HepG2 (cell line): ENCODE data around the gene BBC3. TPM values are rescaled to one million over a fixed set of nuclear protein-coding genes. Genes with fewer than 3 reads are reported as not detected.

Experiments used
- ATAC-seq: fragments of 200-7000 bp; cut with Tn5 transposase; 3 replicates; pipeline ENCODE4 v1.9.1; 2020; ENCODE audit warnings: mild to moderate bottlenecking, moderate library complexity
- BruUV-seq: library from RNA; stranded (reverse); fragments of 400-500 nt; replicated peaks from 2 replicates; lab custom pipeline; 2021; lab: Mats Ljungman, UMichigan
- CTCF ChIA-PET: fragments of 300-600 bp; formaldehyde crosslinking; extraction: SDS; loops from one replicate; lab custom pipeline; 2021; ENCODE audit warnings: low total read pairs, inconsistent platforms, low intra/inter-chr PET ratio; lab: Yijun Ruan, JAX
- POLR2A ChIA-PET: fragments of 350-600 bp; sonication (Branson Sonifier 250); formaldehyde crosslinking; loops from one replicate; lab custom pipeline; 2020; ENCODE audit warnings: antibody characterized with exemption, inconsistent platforms; lab: Yijun Ruan, JAX
- DNase-seq: peaks from one replicate; pipeline ENCODE4 v3.0.0-alpha.2; 2015; ENCODE audit warnings: low spot score
- FAIRE-seq: peaks from 3 replicates; lab custom pipeline; 2011; peaks lifted over from hg19 to GRCh38; lab: Jason Lieb, UNC
- H2AFZ ChIP-seq: one replicate; pipeline ENCODE4 v1.6.1; 2011; ENCODE audit warnings: low read length, inconsistent platforms
- H3K27ac ChIP-seq: fragments of 300-600 bp; 3 replicates; pipeline ENCODE4 v1.8.0; 2011; ENCODE audit warnings: mixed run types, mild to moderate bottlenecking, mixed read lengths, low read length, inconsistent platforms; ENCODE audit not compliant: insufficient read depth; ENCODE audit errors: extremely low read length
- H3K27me3 ChIP-seq, 2 experiments: fragments of 200-600 bp in 1 of 2; 2 replicates in 1 of 2; 3 replicates in 1 of 2; pipeline versions ENCODE4 v1.6.0 to v1.8.0; 2011; ENCODE audit warnings: low read length in 2 of 2, mild to moderate bottlenecking in 2 of 2, moderate library complexity in 2 of 2, inconsistent platforms in 1 of 2; ENCODE audit not compliant: insufficient read depth in 2 of 2, control insufficient read depth in 1 of 2
- H3K36me3 ChIP-seq, 2 experiments: fragments of 200-600 bp in 1 of 2; replicated peaks in 1 of 2; 2 replicates in 1 of 2; 3 replicates in 1 of 2; pipeline versions ENCODE4 v1.5.1 to v1.8.0; 2011; ENCODE audit warnings: low read length in 2 of 2, inconsistent platforms in 1 of 2; ENCODE audit not compliant: insufficient read depth in 2 of 2, control insufficient read depth in 1 of 2
- H3K4me1 ChIP-seq: 2 replicates; pipeline ENCODE4 v1.5.1; 2012; ENCODE audit warnings: low read length, inconsistent platforms; ENCODE audit not compliant: insufficient read depth
- H3K4me2 ChIP-seq: 2 replicates; pipeline ENCODE4 v1.6.0; 2011; ENCODE audit warnings: low read depth, low read length, inconsistent platforms
- H3K4me3 ChIP-seq, 3 experiments: fragments of 200-600 bp in 1 of 3; sonication (generic), shearing (Covaris generic) in 1 of 3; replicated peaks in 1 of 3; 2 replicates each; pipeline ENCODE4 v1.5.1; 2011 to 2016; ENCODE audit warnings: low read length in 3 of 3, inconsistent platforms in 2 of 3, low read depth in 2 of 3, mild to moderate bottlenecking in 2 of 3, control low read depth in 1 of 3, mixed read lengths in 1 of 3; ENCODE audit not compliant: insufficient read depth in 1 of 3
- H3K79me2 ChIP-seq: one replicate; pipeline ENCODE4 v1.6.1; 2011; ENCODE audit warnings: low read length, inconsistent platforms; ENCODE audit not compliant: insufficient read depth
- H3K9ac ChIP-seq: 2 replicates; pipeline ENCODE4 v1.6.0; 2011; ENCODE audit warnings: mild to moderate bottlenecking, low read depth, low read length, inconsistent platforms; ENCODE audit not compliant: insufficient read depth
- H3K9me3 ChIP-seq: 2 replicates; pipeline ENCODE4 v1.5.1; 2012; ENCODE audit warnings: mild to moderate bottlenecking, low read length
- H4K20me1 ChIP-seq: 2 replicates; pipeline ENCODE4 v1.6.0; 2011; ENCODE audit warnings: inconsistent platforms, mild to moderate bottlenecking, low read length, moderate library complexity; ENCODE audit not compliant: insufficient read depth
- DMAP1 ChIP-seq: IDR thresholded peaks from 2 replicates; pipeline ENCODE4 v1.6.1; 2016
- NFE2 ChIP-seq: sonication (generic); formaldehyde crosslinking; IDR thresholded peaks from 2 replicates; pipeline ENCODE4 v1.4.0; 2020; ENCODE audit warnings: missing genetic modification reagents
- POLR2AphosphoS5 ChIP-seq: IDR thresholded peaks from 2 replicates; pipeline ENCODE4 v1.6.1; 2012; ENCODE audit warnings: low read depth, low read length
- RARA ChIP-seq: IDR thresholded peaks from 2 replicates; pipeline ENCODE4 v1.6.1; 2016; ENCODE audit warnings: missing genetic modification reagents, missing compliant biosample characterization
- SAP130 ChIP-seq: IDR thresholded peaks from 2 replicates; pipeline ENCODE4 v1.6.1; 2016; ENCODE audit warnings: low read depth
- SMAD3 ChIP-seq: sonication (generic); formaldehyde crosslinking; IDR thresholded peaks from 2 replicates; pipeline ENCODE4 v1.4.0; 2020; ENCODE audit warnings: missing genetic modification reagents
- SMARCC2 ChIP-seq: fragments of 450-650 bp; IDR thresholded peaks from 2 replicates; pipeline ENCODE4 v1.6.1; 2017; ENCODE audit warnings: antibody characterized with exemption, mild to moderate bottlenecking
- SMARCE1 ChIP-seq: fragments of 450-650 bp; IDR thresholded peaks from 2 replicates; pipeline ENCODE4 v1.6.1; 2017; ENCODE audit warnings: borderline replicate concordance
- SPEN ChIP-seq: sonication (generic); formaldehyde crosslinking; IDR thresholded peaks from 2 replicates; pipeline ENCODE4 v1.5.1; 2020; ENCODE audit warnings: low read depth, mild to moderate bottlenecking, missing genetic modification reagents
- TCF7 ChIP-seq: sonication (generic); IDR thresholded peaks from 2 replicates; pipeline ENCODE4 v1.6.1; 2016; ENCODE audit warnings: antibody characterized with exemption, low read depth
- ZFP36L1 ChIP-seq: sonication (generic); formaldehyde crosslinking; IDR thresholded peaks from 2 replicates; pipeline ENCODE4 v1.8.0; 2022; ENCODE audit warnings: mild to moderate bottlenecking, missing genetic modification reagents, moderate library complexity
- ZFP37 ChIP-seq: sonication (generic); formaldehyde crosslinking; IDR thresholded peaks from 2 replicates; pipeline ENCODE4 v1.4.0; 2020; ENCODE audit warnings: missing genetic modification reagents, borderline replicate concordance
- ZNF143 ChIP-seq: sonication (generic); formaldehyde crosslinking; IDR thresholded peaks from 2 replicates; pipeline ENCODE4 v1.4.0; 2020; ENCODE audit warnings: missing genetic modification reagents
- ZNF713 ChIP-seq: sonication (generic); formaldehyde crosslinking; IDR thresholded peaks from 2 replicates; pipeline ENCODE4 v1.4.0; 2020; ENCODE audit warnings: mild to moderate bottlenecking, missing genetic modification reagents
- ZSCAN30 ChIP-seq: sonication (generic); formaldehyde crosslinking; IDR thresholded peaks from 2 replicates; pipeline ENCODE4 v1.5.0; 2020; ENCODE audit warnings: mild to moderate bottlenecking, missing genetic modification reagents
- WGBS: methylation state at CpG from one replicate; pipeline ENCODE4 v1.1.6; 2017; ENCODE audit warnings: low lambda C conversion rate; 5-methylcytosine and 5-hydroxymethylcytosine counted together
- in situ Hi-C: cut with HindIII; loops from 2 replicates; pipeline ENCODE4 v1.10.0; 2017; ENCODE audit warnings: low pct_unique_long_range_greater_than_20kb; ENCODE audit not compliant: extremely low pct_ligation_motif_present
- intact Hi-C: fragments of 100-400 bp; cut with micrococcal nuclease; formaldehyde crosslinking; loops from one replicate; pipeline ENCODE4 v1.10.0; 2022; ENCODE audit not compliant: unreplicated experiment
- polyA plus RNA-seq, 8 experiments: library from polyadenylated mRNA; depleted of rRNA in 3 of 8; stranded (reverse) in 7 of 8; unstranded in 1 of 8; fragments of >200 nt; fragmentation: Illumina TruSeq in 4 of 8; extraction: Trizol in 4 of 8; gene quantifications; 2 replicates each; pipeline versions ENCODE4 v1.2.1 to v1.2.3, GENCODE V29; 2011 to 2016; ENCODE audit warnings: low read depth in 4 of 8, missing spikeins in 1 of 8, mixed read lengths in 1 of 8; ENCODE audit not compliant: insufficient read depth in 1 of 8
- total RNA-seq, 5 experiments: library from RNA; depleted of rRNA; stranded (reverse); fragments of >200 nt; fragmentation: Illumina TruSeq; extraction: Trizol; gene quantifications; 2 replicates each; pipeline ENCODE4 v1.2.3, GENCODE V29; 2016; ENCODE audit warnings: low read depth in 1 of 5
- TF ChIP-seq, protein P1 (sequence below): sonication (generic); formaldehyde crosslinking; IDR thresholded peaks from 2 replicates; pipeline ENCODE4 v1.5.1; 2020; ENCODE audit warnings: mild to moderate bottlenecking, moderate library complexity, missing genetic modification reagents
- TF ChIP-seq, protein P2 (sequence below): sonication (generic); formaldehyde crosslinking; conservative IDR thresholded peaks from 2 replicates; pipeline ENCODE4 v1.4.0; 2020; ENCODE audit warnings: mild to moderate bottlenecking, missing genetic modification reagents, moderate library complexity

The BBC3 gene
- total and polyA plus RNA-seq, 2 of the 13 experiments (the other 11 are each of a cell fraction or from before 2014, with no cell fraction given) = 6.1 to 8.8 TPM

DNA sequence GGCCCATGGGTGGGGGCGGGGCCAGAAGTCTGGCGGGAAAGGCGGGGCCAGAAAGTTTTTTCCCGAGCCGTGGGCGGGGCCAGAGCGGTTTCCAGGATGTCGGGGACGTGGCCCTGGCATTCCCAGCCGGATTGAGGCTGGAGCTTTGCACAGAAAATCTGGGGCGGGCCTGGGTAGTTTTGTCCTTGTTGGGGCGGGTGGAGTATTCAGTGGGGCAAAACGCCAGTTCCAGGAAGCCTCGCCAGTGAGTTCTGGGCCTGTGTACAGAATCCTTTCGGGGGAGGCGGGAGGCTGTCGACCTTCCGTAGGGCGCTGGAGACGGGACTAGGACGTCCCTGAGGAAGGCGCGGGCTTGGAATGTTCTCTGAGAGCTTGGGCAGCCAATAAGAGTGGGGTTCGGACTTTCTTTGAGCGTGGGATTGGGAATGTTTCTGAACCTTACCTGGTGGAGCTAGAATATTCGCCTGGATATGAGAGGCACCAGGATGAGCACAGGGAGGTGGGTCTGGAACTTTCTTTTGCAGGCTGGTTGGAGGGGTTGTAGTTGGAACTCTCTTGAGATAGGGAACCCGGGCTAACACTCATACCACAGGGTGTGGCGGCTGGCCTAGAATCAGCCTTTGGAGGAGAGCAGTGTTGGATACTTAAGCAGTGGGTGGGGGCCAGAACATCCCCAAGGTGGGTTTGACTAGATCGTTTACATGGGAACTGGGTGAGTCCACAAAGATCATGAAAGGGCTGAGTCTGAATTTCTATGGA is 26.6 kb upstream of the BBC3 start (continued):
- TF ChIP-seq, protein P1, sequence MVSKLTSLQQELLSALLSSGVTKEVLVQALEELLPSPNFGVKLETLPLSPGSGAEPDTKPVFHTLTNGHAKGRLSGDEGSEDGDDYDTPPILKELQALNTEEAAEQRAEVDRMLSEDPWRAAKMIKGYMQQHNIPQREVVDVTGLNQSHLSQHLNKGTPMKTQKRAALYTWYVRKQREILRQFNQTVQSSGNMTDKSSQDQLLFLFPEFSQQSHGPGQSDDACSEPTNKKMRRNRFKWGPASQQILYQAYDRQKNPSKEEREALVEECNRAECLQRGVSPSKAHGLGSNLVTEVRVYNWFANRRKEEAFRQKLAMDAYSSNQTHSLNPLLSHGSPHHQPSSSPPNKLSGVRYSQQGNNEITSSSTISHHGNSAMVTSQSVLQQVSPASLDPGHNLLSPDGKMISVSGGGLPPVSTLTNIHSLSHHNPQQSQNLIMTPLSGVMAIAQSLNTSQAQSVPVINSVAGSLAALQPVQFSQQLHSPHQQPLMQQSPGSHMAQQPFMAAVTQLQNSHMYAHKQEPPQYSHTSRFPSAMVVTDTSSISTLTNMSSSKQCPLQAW (CRISPR knock-in tag) = peak; percentile 52

DNA sequence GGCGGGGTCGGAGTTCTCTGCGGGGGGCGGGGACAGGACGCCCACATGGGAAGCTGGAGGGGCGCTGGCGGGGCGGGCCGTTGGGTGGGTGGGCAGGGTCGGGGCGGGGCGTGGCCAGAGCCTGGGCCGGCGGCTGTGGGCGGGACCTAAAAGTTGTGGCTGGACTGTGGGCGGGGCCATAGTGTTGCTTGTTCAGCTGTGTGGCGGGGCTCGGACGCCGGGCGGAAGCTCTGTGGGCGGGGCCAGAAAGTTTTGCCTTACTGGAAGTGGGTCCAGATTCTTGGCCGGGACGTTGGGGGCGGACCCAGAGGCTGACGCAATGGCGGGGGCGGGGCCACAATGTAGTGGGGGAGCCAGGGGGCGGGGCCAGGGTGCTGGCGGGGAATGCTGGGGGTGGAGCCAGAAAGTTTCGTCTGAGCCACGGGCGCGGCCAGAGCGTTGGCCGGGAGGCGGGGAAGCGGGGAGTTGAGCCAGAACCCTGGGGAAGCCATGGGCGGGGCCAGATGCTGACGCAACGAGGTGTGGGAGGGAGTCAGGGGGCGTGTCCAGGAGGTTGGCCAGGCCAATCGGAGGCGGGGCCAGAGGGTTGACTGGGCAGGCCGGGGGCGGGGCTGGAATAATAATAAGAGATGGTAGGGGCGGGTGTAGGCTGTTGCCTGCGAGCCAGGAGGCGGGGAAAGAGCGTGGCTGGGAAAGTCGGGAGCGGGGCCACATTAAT is 25.9 kb upstream of the BBC3 start:
- ChIA-PET CTCF (no interaction called here), POLR2A (interaction anchor here (0.6 to 3.6 kb wide), 27 partner anchors 9 to 635 kb away, joined by 3 to 81 read pairs (median 5); partner anchors contain the start of genes DHX34, INAFM1, SLC1A5 and ZC3H4)
- ATAC-seq (peak; percentile 78), FAIRE-seq (peak; percentile 93), DNase-seq (peak; percentile 95)
- H3K27me3 ChIP-seq = no peaks in the 10 kb centered on the region
- peak overlapping the region; percentile 87 for H3K9ac ChIP-seq
- H2AFZ ChIP-seq = no peak overlapping the region
- WGBS = 1% methylated on average over 39 of the region's 52 CpGs
- peaks cover 15% of the 10 kb centered on the region for H3K79me2 ChIP-seq
- H4K20me1 ChIP-seq = peaks cover 8% of the 10 kb centered on the region; the same call in 1 of the 2 replicates
- H3K4me1 ChIP-seq = peaks cover 43% of the 10 kb centered on the region
- peaks cover 16 to 31% of the 10 kb centered on the region in 2 experiments for H3K36me3 ChIP-seq
- H3K4me3 ChIP-seq = peak overlapping the region; percentile 65 to 88 (median 88); a peak in 4 of 6 replicates
- peak overlapping the region; percentile 86 for H3K27ac ChIP-seq
- in situ Hi-C loops = no loop called here
- H3K9me3 ChIP-seq = no peaks in the 10 kb centered on the region
- BruUV-seq = no TSS peak
- H3K4me2 ChIP-seq = no peak overlapping the region
- intact Hi-C loops = loop anchor here (1.0 kb wide), 1 partner anchor 17 kb away; the partner anchor contains the start of gene INAFM1
- TF ChIP-seq ZNF713 (CRISPR knock-in tag) (no peak), SMARCE1 (no peak), ZFP36L1 (no peak), ZFP37 (CRISPR knock-in tag) (no peak), SPEN (CRISPR knock-in tag) (no peak; the same call in none of the 2 replicates), SMAD3 (no peak), ZSCAN30 (CRISPR knock-in tag) (no peak), SAP130 (no peak), ZNF143 (no peak), TCF7 (no peak), POLR2AphosphoS5 (no peak), NFE2 (CRISPR knock-in tag) (no peak), RARA (CRISPR knock-in tag) (no peak; the same call in 1 of the 2 replicates), SMARCC2 (no peak), DMAP1 (CRISPR knock-in tag) (0 out of 2 replicates have a peak, but pooled peaks have one; percentile 6)
- TF ChIP-seq, protein P2, sequence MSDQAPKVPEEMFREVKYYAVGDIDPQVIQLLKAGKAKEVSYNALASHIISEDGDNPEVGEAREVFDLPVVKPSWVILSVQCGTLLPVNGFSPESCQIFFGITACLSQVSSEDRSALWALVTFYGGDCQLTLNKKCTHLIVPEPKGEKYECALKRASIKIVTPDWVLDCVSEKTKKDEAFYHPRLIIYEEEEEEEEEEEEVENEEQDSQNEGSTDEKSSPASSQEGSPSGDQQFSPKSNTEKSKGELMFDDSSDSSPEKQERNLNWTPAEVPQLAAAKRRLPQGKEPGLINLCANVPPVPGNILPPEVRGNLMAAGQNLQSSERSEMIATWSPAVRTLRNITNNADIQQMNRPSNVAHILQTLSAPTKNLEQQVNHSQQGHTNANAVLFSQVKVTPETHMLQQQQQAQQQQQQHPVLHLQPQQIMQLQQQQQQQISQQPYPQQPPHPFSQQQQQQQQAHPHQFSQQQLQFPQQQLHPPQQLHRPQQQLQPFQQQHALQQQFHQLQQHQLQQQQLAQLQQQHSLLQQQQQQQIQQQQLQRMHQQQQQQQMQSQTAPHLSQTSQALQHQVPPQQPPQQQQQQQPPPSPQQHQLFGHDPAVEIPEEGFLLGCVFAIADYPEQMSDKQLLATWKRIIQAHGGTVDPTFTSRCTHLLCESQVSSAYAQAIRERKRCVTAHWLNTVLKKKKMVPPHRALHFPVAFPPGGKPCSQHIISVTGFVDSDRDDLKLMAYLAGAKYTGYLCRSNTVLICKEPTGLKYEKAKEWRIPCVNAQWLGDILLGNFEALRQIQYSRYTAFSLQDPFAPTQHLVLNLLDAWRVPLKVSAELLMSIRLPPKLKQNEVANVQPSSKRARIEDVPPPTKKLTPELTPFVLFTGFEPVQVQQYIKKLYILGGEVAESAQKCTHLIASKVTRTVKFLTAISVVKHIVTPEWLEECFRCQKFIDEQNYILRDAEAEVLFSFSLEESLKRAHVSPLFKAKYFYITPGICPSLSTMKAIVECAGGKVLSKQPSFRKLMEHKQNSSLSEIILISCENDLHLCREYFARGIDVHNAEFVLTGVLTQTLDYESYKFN (CRISPR knock-in tag) = peak; percentile 46
